HS-27A (cell line): ENCODE data around the gene NUP214.
A peak's percentile ranks its signal among the peaks of the same experiment; 100 is the strongest.

Experiments
- DNase-seq: peaks from one replicate; pipeline ENCODE4 v3.0.0-alpha.2; 2012; ENCODE audit warnings: low read depth, missing footprints

The NUP214 gene

DNA sequence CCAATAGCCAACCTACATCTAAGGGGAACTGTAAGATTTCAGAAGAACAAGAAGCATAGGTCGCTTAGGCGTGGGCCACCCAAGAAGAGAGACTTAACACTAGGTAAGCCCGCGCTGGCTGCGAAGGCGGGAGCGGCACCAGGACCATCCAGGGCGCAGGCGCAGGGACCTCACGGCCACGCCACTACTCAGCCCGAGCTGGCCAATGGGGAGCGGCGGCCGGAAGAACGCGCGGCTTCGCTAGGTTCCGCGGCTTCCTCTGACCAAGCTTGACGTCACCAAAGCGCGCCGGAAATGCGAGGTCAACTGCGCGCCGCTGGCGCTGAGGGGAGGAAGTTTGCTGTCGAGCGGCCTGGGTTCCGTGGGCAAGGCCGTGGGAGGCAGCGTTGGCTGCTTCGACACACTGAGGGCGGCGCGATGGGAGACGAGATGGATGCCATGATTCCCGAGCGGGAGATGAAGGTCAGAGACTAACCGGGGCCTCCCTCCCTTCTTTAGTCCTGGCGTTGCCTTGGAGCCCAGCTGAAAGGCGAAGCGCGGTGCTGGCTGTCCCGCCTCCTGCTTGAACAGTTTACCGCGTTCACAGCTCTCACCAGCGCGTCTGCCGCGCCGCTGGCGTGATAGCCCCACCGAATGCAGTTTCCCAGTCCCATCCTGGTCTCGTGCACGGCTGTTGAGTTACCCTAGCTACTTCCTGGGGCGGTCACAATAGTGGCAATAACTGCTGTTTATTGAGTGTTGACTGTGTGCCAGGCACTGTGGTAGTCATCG lies at the start of gene NUP214:
Gene NUP214, plus strand, starts transcription at position 299 of the 771 bp plus-strand sequence. Its CDS starts 119 bp downstream, at position 418.
- peak; percentile 95 for DNase-seq

DNA sequence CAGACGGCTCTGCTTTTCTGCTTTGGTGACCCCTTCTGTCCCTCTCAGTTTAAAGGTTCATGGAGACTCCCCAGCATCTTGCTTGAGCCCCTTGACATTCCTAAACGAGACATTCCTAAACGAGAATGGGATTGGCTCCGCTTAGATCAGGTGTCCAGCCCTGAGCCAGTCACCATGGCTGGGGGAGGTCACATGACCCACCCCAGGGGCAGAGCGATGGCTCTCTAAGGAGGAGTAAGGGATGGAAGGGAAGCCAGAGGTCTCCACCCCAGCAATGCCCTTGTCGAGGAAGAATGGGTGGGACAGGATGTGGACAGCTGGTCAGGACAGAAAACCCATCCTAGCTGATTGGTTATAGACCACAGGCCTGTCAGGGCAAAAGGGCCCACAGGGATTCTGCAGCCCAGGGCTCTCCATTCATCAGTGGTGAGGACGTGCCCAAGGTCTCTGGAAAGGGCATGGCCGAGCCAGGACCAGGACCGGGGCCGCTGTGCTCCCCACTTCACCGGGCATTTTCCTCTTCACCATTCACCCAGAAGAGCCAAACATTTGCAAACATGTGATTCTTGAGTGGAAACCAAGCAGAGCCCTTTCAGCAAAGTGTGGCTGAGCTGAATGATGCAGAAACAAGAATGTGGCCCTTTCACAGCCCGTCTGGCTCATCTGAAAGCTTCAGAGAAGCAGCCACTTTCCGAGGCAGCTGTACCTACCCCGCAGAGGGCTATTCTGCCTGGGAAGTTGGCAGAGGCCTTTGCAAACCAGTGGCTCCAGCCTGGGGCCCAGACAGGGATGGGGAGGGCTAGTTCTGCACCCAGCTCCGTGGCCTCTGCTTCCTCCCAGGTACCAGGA lies 48.8 kb upstream of the NUP214 start:
- no peak for DNase-seq

DNA sequence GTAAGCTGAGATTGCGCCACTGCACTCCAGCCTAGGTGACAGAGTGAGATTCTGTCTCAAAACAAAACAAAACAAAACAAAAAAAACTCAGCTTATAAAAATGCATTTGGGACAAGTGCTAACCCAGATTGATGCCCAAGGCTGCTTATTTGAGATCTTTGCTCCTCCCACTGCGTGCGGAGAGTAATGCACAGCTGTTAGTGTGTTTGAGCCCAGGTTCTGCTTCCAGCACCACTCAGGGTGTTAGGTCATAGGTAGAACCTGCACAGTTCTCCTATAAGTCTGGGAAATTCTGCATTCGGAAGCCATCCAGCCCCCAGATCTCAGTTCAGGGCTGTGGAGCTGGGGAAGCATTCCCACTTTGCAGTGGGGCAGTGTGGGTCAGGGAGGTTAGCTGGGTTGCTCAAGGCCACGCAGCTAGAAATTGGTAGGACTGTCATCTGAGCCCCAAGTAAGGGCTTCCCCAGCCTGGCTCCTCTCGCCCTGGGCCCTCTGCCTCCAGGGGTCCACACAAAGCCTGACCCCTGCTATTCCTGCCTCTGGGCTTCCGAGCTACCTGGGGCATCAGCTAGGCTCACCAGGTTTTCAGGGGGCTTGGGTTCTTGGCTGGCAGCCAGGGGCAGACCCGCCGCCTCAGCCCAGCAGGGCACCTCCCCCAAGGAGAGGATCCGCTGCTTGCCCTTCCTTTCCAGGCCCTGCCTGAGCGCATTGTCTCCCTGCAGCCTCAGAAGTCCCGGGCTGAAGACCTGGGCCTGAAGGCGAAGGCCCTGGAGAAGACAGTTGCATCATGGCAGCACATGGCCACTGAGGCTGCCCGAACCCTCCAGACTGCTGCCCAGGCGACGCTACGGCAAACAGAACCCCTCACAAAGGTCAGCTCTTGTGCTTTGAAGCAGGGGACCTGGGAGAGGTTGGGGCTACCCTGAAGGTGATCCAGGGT lies 46.7 kb upstream of the NUP214 start:
- DNase-seq, result no peak

DNA sequence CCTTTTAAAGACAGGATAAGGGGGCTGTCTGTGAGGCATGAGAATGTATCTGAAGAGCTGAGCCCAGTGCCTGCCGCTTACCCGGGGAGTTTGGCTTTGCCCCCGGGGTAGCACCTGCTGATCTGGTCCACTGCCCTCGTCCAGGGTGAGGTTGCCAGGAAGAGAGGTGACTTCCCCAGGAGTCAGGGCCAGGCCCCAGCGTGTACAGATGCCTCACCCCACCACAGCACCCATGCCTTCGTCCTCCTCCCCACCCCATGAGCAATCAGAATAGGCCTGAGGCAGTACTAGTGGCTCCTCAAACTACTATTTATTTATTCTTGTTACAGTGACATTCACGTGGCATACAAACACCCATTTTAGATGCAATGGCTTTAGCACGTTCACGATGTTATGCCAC lies 44.8 kb upstream of the NUP214 start:
- DNase-seq, result no peak

DNA sequence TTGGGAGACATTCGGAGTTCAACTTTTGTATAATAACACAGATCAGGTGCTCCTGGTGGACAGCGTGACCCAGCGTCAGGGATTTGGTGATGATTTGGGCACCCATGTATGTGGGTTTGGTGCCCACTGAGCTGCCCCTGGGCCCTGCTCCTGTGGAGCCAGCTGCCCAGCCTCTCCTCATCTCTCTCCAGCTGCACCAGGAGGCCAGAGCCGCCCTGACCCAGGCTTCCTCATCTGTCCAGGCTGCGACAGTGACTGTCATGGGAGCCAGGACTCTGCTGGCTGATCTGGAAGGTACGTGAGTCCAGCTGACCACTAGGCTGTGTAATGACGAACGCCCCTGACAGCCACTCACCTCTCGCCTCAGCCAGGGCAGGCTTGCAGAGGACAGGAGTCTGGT lies 43.5 kb upstream of the NUP214 start:
- no peak for DNase-seq

DNA sequence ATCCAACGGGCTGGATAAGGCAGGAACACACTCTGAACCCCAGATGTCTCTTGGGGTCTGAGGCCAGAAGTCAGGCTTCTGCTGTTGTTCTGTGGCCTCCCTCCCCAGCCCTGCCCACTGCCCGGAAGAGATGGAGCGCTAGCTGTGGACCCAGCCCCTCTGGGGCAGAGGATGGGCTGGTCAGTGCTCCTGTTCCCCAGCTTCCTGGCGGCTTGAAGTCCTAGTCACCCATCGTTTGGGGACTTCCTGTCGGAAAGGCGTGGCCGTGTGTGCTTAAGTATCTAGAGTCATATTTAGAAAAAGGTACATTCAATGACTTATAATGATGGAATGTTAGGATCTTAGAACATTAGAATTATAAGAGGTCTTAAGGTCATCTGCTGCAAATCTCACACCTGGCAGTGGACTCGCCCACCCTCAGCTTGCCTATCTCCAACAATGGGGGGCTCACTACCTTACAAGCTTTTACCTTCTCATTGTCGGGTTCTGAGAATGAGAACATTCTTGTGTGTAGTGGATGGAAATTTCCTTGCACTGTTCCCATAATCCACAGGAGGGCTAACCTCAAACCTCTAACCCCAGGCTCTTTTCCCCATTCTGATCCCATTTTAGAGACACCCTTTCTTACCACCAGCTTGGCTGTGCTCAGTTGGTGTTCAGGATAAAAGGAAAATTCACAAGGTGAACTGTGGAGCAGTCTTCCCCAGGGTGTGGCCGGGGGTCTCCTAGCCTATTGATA lies 42.4 kb upstream of the NUP214 start:
- DNase-seq, result no peak

DNA sequence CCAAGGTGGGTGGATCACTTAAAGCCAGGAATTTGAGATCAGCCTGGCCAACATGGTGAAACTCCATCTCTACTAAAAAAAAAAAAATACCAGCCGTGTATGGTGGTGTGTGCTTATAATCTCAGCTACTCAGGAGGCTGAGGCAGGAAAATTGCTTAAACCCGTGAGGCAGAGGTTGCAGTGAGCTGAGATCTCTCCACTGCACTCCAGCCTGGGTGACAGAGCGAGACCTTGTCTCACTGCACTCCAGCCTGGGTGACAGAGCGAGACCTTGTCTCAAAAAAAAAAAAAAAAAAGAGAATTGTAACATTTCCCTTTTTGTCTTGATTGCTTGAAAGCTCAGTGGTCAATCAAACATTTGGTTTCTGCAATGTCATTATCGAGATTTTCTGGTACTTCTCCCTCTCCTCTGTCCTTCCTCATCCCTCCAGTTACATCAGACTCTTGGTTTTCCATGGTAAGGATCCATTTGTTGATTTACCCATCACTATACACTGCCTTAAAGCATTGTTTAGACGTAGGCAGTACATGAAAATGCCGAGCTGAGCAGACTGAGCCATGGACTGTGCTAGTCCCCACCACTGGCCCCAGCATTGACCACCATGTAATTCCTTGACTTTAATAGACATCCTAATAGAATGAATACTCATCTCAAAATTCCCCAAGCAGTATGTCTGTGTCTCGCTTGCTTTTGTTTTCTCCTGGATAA lies 40.6 kb upstream of the NUP214 start:
- no peak for DNase-seq

DNA sequence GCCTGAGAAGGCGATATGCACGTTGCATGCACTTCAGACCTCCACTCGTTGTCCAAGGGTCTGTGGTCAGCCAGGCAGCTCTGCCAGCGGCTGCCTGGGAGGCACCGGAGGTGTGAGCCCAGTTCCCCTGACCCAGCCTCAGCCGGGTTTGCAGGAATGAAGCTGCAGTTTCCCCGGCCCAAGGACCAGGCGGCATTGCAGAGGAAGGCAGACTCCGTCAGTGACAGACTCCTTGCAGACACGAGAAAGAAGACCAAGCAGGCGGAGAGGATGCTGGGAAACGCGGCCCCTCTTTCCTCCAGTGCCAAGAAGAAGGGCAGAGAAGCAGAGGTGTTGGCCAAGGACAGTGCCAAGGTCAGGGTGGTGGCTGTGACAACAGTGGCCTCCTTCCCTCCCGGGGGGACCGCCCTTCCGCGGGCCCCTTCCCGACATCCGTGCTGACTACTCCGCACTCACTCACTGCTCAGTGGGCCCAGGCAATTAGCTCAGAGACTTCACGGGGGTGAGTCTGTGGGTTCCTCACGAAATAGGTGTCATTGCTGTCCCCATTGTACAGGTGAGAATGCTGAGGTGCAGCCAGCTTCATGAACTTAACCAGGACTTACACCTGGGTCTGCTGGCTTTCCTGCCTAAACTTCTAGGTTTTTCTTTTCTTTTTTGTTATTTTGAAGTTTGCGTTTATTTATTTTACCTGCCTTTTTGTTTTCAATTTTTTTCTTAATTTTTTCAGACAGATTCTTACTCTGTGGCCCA lies 39.8 kb upstream of the NUP214 start:
- no peak for DNase-seq

DNA sequence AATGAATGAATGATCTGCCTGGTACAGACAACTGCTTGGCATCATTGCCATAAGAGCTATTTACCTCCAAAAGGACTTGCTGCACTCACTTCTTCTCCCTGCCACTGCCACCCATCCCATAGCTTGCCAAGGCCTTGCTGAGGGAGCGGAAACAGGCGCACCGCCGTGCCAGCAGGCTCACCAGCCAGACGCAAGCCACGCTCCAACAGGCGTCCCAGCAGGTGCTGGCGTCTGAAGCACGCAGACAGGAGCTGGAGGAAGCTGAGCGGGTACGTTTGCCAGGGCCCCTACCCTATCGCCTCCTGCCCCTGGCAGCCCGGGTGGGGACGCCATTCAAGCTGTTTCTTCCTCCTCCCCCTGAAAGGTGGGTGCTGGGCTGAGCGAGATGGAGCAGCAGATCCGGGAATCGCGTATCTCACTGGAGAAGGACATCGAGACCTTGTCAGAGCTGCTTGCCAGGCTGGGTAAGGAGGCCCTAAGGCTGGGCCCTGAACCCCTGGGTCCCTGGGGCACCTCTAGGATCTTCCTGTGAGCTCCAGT lies 38.0 kb upstream of the NUP214 start:
- no peak for DNase-seq

DNA sequence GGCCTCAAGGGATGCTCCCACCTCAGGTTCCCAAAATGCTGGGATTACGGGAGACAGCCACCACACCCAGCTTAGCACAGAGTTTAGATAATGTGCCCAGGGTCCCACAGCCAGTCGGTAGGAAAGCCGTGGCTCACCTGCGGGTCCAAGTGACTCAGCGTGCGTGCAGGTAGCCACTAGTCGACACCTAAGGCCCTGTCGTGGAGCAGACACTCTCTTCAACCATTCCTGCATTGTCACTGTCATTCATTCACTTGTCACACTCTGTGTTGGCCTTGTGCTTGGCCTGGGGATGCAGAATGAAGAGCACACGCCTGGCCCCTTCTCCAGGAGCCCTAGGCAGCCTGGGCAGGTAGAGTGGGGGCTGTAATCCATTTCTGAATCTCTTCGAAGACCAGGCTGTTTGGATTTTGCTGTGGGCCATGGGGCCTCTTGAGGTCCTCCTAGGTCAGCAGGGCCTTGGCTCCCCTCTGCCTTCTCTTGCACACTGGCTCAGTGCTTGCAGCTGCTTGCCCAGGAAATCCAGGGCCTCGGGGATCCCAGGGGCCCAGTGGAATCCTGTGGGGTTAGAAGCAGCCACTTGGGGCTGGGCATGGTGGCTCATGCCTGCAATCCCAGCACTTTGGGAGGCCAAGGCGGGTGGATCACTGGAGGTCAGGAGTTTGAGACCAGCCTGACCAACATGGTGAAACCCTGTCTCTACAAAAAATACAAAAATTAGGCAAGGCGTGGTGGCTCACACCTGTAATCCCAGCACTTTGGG lies 35.2 kb upstream of the NUP214 start:
- DNase-seq, result no peak

DNA sequence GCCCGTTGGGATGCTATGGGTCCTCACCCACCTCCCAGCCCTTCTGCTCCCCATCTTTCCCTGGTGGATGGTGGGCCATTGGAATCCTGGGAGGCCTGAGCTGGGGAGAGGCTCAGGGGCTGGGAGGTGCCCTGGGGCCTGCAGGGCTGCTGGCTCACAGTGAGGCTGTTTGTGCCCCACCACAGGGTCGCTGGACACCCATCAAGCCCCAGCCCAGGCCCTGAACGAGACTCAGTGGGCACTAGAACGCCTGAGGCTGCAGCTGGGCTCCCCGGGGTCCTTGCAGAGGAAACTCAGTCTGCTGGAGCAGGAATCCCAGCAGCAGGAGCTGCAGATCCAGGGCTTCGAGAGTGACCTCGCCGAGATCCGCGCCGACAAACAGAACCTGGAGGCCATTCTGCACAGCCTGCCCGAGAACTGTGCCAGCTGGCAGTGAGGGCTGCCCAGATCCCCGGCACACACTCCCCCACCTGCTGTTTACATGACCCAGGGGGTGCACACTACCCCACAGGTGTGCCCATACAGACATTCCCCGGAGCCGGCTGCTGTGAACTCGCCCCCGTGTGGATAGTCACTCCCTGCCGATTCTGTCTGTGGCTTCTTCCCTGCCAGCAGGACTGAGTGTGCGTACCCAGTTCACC lies 33.9 kb upstream of the NUP214 start:
- no peak for DNase-seq

DNA sequence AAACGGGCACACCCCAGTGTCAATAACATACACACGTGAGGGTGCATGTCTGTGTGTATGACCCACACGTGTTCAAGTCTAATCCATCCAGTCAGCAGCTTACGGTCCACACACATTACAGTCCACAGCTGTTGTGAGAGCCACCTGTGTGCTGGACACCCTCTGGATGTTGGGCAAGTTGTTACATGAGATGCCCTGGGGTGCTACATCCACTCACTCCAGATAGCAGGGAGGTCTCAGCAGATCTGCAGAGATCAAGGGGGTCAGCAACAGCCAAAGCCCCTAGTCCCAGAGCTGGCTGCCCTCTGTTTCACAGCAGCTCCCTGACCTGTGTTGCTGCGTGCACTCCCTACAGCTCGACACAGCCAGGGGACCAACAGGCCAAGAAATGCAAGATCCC lies 33.4 kb upstream of the NUP214 start:
- no peak for DNase-seq

DNA sequence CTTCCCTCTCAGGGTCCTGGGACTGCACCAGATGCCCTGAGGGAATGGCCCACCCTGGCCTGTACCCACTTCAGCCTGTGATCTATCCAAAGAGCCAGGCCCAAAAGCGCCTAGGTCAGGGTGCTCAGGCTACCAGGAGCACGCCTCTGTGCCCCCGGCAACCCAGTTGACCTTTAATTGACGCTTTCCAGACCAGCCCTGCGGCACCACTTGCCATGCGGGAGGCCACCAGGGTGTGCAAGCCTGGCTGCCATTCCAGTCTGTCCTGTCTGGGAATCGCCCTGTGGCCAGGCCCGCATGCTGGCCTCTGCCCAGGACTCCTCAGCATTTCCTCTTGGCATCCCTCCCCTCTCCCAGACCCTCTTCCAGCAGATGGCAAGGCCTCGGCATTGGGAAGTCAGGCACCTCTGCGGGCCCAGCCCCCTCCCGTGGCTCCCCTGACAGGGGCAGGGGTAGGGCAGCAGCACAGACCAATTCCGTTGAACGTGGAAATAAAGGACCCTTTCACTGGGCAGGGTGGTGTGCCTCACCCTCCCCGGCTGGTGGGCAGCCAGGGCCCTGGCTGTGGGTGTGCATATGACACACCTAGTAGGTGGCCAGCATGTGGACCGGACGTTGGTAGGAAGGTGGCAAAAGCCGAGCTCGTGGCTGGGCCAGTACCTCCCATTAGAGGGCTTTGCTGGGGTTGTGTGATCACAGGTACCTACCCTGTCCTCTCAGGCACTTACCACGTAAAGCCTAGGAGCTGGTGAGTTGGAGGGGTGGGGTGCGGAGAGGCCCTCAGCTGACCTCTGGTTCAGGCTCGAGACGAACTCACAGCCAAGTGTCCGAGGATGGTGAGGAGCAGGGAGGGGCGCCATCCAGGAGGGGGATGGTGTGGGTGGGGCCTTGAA lies 32.6 kb upstream of the NUP214 start:
- DNase-seq, result no peak

DNA sequence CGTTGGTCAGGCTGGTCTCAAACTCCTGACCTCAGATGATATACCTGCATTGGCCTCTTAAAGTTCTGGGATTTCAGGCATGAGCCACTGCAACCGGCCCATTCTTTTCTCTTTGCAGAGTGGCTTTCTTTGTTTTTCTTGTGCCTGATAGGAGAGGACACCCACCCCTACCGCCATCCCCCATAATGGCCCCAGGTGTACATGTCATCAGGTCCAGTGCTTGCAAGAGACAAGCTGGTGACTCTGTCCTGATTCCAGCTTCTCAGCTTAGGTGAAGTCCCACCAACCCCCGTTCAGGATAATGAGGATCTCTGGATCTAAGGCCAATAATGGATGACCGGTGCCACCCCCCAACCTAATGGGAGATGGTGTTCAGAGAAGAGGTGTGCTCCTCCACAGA lies 31.4 kb upstream of the NUP214 start:
- no peak for DNase-seq

DNA sequence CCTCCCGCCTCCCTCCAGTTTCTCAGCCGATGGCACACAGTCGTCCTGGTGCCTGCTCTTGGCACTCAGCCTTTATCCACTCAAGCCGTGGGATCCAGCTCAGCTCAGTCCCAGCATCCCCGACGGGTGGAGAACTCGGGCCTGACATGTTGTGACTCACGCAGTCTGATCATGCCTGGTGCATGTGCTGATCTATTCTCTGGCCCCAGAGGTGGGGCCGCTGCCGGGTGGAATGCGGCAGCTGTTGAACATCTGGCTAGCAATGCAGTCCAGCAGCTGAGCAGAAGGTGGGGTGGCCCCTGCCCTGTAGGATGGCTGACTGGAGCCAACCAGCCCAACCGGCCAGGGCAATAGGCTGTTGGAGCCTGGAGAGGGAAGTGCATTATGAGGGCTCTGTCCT lies 30.8 kb upstream of the NUP214 start:
- DNase-seq, result no peak

DNA sequence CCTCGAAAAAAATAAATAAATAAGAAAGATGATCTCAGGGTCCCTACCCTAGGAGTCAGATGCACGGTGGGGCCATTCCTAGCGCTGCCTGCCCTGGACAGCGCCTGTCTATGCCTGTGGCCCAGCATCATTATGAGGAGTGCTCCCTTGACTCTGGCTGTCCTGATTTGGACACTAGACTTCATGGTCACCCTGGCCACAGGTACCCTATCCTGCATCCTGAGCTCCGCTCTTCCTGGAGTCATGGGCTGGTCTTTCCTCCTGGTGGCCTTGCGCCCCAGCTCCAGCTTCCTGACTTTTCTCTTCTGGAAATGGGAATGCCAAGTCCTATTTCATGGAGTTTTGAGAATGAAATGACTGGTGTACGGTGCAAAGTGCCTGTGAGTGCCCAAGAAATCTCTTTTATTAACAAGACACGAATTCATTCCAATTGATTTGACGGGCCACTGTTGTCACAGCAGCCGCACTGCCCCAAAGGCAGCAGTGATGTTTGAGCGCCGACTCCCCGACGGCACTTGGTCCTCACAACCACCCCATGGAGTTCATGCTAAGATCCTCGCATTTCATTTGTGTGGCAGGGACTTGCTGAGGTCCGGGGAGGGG lies 29.6 kb upstream of the NUP214 start:
- DNase-seq, result no peak
